Sciatic nerve (tissue), 2 donors: ENCODE measurements around the gene KRT77. TPM values are rescaled to one million over a fixed set of nuclear protein-coding genes. Genes with fewer than 3 reads are reported as not detected.
"Not testable (repeated sequence)": the region's sequence is repeated elsewhere in the genome, so short reads cannot be mapped to it uniquely, and the experiment has no call there.

Experiments used
- ATAC-seq: fragments of 200-7000 bp; cut with Tn5 transposase; one replicate; pipeline ENCODE4 v1.9.1; 2020; ENCODE audit warnings: mild to moderate bottlenecking, moderate library complexity
- DNase-seq: peaks from one replicate; pipeline ENCODE4 v3.0.0-alpha.2; 2020; ENCODE audit warnings: low spot score
- intact Hi-C: fragments of 100-400 bp; cut with DNase I; formaldehyde crosslinking; loops from one replicate; pipeline ENCODE4 v1.14.2; 2022
- total RNA-seq: library from RNA; stranded (reverse); fragmentation: NEBNext Ultra II Directional; extraction: Animal tissue kit (Norgen Biotek cat#: 25700); gene quantifications from one replicate; pipeline ENCODE4 v1.2.1, GENCODE V29; 2021
- donor health status: DM: no; HTN: no; CAD: no.
- donor health status: DM: no; HTN: no; CAD: no.

The KRT77 gene
- total RNA-seq, 1 donor from 2014 or later = not detected

DNA sequence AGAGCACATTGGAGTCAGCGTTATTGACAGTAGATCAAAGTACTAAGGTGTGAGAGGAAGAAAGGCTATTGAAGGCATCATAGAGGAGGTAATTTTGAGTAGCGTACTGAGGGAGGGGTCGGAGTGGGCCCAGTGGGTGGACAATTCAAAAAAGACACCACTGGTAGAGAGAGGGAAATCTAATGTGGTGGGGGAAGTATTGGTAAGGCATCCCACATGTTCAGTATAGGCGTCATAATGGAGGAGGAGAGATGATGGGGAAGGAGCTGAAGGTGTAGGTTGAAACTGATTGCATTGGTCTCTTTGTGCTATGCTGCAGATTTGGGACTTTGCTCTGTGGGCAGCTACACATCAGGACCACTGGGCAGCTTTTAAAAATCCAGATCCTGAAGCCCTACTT is 23.7 kb upstream of the KRT77 start:
- DNase-seq (no peak), ATAC-seq (no peak)
- intact Hi-C loops = no loop called here

DNA sequence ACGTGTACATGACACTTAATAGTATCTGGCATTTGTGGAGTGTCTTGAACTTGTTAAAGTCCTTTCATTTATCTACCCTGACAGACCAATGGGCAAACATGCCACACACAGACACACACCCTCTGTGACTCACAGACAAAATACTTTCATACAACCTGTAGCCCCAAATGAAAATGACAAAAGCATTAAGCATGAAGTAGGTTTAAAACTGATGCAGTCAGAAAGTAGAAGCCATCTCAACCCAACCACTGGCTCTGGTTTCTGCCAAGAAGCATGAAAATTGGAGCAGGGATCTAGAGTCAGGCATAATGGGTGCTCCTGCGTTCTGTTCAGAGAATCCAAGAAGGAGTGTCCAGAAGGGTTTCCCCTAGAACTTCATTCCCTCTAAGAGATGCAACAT is 23.1 kb upstream of the KRT77 start:
- intact Hi-C loops = no loop called here
- DNase-seq (no peak), ATAC-seq (no peak)

DNA sequence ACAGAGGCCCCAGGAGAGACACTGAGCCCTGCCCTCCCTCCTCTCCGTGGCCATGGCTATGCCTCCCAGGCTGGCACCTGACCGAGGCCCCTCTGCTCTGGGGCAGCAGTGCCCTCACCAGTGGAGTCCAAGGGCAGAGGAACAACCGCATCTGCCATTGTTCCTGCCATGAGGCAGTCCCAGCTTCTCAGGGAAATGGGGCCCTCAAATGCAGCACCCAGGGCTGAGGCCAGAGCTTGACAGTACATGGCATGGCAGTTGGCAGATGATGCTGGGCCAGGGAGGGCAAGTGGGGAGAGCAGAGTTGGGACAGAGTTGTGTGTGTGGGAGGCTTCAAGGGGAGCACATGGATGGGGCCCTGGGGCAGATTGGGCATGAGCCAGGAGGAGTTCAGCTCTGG is 21.1 kb upstream of the KRT77 start:
- no peak for ATAC-seq
- intact Hi-C loops = no loop called here
- no peak for DNase-seq

DNA sequence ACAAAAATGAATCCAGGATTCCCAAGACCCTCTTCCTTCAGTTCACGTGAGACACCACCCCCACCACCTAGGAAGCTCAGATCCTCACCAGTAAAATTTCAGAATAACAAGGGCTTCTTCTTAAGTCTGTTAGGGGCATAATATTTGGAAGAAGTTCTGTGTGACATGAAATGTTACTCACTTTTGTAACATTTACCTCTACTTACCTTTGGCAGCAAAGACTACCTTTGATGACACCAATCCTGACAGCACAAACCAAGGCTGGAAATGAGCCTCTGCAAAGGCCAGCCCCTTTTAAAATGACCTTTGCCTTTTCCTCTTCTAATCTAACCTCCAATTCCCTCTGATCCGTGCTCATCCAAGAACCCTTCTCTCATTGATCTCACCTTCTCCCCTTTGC is 19.4 kb upstream of the KRT77 start:
- DNase-seq (no peak), ATAC-seq (no peak)
- intact Hi-C loops = no loop called here

DNA sequence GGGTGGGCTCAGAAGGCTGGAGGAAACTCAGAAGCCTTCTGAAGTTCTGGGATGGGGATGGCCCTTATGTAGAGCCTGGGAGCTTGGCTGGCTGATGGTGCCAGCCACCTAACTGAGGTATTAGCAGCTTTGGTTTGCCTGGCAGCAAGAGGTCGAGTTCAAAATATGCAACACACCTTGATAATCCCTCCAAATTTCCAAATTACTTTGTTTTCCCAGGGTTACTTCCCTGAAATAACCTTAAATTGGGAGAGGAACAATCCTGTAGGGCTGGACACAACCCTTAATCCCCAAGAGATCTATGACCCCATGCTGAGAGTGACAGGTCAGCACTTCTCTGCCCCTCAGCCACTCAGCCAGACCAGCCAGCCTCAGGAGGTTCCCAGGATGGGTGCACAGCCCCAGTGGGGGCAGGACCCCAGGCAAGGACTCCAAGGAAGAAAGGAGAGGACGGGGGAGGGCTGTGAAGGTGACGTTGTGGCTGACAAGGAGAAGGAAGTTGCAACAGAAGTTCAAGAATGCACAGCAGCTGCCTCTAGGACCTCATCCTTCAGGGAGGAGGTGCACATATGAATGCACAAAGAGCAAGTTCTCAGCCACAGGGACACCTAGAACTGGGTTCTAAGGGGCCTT is 18.6 kb upstream of the KRT77 start:
- intact Hi-C loops = no loop called here
- ATAC-seq (no peak), DNase-seq (no peak)

DNA sequence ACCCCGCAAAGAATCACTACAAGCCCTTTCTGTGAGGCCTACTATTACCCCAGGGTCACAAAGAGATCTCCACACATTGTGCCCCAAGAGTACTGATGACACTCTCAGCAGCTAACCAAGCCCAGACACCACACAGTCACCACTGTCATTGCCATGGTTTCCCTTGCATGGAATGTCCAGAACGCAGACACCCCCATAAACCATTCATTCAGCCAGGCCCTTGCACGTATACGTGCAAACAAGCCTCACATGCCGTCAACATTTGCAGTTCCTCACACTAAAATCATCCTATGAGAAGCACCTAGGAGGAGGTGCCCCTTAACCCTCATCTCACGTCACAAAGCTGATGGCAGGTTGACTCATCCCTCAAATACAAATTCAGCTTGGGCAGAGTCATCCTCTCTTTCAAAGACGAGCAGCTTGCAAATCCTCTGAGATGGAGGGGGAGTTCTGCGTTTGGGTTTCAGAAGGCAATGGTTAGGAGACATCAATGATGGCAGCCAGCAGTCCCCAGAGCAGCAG is 17.1 kb upstream of the KRT77 start:
- no peak for ATAC-seq
- no peak for DNase-seq
- intact Hi-C loops = no loop called here

DNA sequence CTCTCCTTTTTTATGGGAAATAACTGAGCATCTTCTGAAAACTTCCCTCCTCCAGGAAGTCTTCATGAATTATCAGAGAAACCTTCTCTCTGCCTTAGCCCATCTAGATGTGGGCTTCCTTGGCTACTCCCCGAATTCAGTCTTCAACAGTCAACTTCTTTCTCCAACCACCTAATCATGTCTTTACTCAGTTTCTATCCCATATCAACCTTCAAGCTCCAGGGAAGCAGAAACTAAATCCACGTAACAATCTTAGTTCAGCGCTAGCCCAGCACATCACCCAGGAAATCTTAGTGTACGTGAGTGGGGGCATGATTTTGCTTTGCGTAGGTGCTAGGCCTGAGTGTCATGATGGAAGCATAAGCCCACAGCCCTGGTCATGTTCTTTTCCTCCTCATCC is 12.7 kb upstream of the KRT77 start:
- intact Hi-C loops = no loop called here
- ATAC-seq (no peak), DNase-seq (no peak)

DNA sequence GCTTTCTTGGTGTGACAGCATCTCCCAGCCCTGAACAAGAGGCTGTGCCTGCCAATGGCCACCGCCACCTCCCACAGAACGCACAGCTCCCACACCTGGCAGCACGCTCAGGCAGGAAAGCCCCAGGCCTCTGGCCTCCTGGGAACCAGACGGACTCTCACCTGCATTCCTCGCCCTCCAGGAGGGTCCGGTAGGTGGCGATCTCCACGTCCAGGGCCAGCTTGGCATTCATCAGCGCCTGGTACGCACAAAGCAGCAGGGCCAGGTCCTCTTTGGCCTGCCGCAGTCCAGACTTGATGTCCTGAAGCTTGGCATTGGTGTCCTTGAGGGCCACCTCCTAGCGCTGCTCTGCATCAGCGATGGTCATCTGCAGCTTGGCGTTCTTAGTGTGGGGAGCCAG is 12.1 kb upstream of the KRT77 start:
- ATAC-seq (no peak), DNase-seq (no peak)
- intact Hi-C loops = no loop called here

DNA sequence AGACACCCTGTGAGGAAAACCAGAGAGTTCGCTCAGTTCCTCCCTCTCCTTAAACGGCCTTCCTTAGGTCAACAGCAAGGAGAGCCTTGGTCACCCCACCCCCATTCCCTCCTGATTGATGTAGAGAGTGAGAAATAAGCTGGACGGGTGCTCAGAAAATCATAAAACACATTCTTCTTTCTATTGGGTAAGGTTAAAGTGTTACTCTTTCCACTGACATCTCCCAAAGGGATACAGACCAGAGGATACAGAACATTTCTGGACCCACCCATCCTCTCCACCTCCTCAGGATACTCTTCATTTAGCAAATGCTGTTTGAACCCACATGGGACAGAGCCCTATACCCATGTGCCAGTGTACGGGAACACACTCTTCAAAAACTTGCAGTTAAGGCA is 11.6 kb upstream of the KRT77 start:
- DNase-seq (no peak), ATAC-seq (no peak)
- intact Hi-C loops = no loop called here

DNA sequence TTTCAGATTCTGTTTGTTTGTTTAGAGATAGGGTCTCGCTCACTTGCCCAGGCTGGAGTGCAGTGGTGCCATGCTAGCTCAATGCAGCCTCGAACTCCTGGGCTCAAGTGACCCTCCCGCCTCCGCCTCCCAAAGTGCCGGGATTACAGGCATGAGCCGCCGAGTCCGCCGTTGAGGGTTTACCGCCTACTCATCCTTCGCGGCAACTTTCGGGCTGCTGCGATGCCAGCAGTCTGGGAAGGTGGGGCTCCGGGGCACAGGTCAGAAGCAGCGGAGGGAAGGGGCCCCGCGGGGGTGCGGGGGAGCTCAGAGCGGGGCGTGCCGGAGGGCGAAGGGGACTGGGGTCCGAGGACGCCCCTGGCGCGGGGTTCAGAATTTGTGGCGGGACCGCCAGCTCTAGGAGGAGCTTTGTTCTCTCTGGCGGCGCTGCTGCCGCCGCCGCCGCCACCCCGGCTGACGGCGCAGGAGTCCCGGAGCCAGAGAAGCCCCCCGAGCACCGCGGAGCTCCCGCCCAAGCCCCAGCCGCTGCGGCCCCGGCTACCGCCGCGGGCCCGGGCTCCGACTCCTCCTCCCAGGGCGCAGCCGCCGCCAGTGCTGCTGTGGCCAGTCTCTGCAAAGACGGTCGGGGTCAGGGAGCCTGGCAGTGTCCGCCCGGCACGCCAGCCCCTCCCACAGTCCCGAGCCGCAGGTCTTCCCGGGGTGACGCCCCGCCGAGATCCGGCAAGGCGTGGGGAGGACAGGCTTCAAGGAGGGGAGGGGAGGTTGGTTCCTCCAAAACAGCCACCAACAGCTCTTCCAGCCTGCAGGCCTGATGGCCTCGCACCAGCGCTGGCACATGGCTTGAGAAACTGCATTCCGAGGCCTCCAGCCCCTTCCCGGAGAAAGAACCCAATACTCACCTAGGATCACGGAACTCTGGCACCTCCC is 10.9 kb upstream of the KRT77 start:
- ATAC-seq (no peak), DNase-seq (no peak)
- intact Hi-C loops = no loop called here

DNA sequence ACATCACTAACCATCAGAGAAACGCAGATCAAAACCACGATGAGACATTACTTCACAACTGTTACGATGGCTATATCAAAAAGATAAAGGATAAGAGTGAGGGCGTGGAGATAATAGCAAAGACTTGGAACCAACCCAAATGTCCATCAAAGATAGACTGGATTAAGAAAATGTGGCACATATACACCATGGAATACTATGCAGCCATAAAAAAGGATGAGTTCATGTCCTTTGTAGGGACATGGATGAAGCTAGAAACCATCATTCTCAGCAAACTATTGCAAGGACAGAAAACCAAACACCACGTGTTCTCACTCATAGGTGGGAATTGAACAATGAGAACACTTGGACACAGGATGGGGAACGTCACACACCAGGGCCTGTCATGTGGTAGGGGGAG is 8.8 kb upstream of the KRT77 start:
- intact Hi-C loops, ATAC-seq, DNase-seq: not testable (repeated sequence)

DNA sequence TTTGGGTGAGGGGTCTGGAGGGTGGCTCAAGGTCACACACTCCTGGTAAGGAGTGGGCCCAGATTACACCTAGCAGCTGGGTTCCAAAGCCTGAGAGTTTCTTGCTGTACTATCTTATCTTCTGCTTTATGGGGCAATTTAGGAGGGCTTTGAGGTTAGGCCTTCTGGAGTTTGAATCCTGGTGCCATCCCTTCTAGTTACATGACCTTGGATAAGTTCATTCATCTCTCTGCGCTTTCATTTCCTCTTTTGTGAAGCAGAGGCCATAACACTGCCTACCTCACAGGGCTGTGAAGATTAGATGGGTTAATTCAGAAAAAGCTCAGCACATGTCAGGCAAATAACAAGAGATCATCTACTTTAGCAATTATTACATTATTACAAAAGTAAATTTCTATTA is 7.4 kb upstream of the KRT77 start:
- intact Hi-C loops = no loop called here
- no peak for ATAC-seq
- no peak for DNase-seq

DNA sequence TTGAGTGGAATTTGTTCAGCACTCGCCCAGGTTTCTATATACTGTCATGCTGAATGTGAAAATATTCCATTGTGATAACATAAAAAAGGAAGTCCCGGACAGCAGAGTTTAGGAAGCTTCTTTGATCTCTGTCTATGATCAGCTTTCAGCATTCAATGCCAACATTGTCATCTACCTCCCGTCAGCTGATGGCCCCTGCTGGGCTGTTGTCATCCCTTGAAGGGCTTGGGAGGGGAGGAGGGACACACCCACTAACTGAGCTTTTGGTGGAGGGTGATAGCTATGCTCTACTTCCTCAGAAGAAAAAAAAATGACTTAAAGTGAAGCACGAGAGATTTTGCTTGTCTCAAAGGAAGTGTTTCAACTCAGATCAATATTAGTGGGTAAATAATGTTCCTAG is 4.7 kb upstream of the KRT77 start:
- intact Hi-C loops = no loop called here
- ATAC-seq = no peak
- DNase-seq = no peak

DNA sequence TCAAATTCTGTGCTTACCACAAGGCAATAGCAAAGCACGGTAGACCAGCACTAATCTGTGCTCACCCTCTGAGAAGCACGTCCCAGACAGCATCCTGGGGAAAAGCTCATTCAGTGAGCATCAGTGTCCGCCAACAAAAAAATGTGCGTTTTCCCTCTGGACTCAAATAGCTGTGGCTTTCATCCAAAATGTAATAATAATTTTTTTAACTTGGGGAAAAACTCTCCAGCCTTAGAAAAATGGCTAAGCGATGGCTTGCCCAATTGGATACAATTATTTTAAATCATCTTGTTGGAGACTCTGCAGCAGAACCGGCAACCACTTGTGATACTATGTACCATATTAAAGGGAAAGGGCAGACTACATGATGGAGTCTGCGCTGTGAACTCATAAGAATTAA is 1.1 kb upstream of the KRT77 start:
- intact Hi-C loops = no loop called here
- no peak for DNase-seq
- ATAC-seq = no peak

DNA sequence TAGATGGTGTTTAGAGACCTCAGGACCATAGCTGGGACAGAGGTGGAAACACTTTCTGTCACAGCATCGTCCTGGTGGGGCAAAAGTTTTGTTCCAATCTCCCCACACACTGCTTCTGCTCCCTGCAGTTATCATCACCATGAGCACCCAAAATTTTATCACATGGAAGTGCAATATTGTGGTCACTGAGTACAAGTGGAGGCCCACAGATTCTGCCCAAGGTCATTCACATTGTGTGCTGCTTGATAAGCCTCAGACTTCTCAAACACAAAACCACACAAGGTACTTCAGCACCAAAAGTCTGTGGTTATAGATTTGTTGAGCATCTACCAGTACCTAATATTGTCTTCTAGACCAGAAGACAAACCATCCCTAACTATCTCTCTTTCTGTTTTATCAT is 554 bp upstream of the KRT77 start:
- intact Hi-C loops = no loop called here
- ATAC-seq (no peak), DNase-seq (no peak)

DNA sequence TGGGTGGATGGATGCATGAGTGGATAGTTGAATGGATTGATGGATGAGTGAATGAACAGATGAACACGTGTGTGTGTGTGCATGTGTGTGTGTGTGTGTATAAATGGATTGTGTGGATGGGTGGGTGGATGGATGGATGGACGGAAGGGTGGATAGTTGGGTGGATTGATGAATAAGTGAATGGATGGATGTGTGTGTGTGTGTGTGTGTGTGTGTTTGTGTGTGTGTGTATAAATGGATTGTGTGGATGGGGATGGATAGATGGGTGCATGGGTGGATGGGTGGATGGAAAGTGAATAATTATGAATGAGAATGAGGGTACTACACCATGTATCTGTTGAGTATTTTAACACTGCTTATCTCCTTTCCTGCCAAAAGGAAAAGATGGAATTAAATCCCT is 986 bp downstream of the KRT77 start:
- intact Hi-C loops = no loop called here
- no peak for ATAC-seq
- DNase-seq = no peak

DNA sequence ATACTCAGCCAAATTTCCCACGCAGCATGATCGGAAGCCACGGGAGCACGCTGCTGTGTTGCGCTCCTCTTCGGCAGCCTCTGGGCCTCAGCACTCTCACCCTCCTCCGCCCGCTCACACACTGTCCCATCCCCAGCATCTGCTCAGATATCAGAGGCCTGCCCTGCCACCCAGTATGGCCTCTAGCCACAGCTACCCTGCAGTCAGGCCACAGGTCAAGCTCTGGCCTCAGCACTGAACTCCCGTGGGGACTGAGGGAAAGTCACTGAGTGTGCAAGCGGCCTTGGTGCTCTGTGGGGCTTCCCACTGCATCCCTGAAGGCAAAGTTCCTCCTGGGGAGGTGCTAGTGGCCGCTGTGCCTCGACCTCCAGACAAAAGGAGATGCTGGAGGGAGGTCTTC is 2.0 kb downstream of the KRT77 start:
- intact Hi-C loops = no loop called here
- ATAC-seq (no peak), DNase-seq (no peak)

DNA sequence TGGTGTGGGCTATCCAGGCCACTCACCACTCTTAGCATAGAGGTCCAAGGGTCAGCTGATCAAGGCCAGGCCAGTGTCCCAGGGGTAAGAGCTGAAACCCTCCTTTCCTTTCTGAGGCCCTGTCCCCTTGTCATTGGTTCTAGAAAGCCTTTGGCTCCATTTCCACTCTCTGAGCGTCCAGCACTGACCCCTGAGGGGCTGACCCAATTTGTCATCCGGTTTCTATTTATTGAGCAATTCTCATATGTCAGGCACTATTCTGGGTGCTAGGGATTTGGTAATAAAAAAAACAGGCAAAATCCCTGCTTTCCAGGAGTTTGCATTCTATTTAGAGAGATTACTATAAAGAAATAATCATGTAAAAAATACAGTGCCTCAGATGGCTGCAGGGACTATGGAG is 3.4 kb downstream of the KRT77 start:
- no peak for DNase-seq
- intact Hi-C loops = no loop called here
- no peak for ATAC-seq

DNA sequence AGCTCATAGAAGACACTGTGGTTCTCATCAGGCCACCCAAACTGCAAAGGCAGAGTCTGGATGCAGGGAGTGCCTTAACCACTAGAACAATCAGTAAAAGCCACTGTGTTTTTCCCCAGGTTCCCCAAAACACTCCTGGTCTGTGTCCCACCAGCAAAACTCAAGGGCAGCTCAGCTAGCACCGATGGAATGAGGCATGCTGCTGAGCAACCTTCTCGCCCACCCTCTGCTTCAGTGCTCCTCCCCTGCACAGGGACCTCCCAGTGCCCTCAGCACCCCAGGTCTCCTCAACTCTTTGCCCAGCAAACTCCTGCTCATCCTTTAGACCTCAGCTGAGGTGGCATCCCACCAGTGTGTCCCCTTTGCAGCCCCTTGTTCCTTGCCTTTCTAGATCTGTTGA is 4.0 kb downstream of the KRT77 start:
- ATAC-seq = no peak
- no peak for DNase-seq
- intact Hi-C loops = no loop called here

DNA sequence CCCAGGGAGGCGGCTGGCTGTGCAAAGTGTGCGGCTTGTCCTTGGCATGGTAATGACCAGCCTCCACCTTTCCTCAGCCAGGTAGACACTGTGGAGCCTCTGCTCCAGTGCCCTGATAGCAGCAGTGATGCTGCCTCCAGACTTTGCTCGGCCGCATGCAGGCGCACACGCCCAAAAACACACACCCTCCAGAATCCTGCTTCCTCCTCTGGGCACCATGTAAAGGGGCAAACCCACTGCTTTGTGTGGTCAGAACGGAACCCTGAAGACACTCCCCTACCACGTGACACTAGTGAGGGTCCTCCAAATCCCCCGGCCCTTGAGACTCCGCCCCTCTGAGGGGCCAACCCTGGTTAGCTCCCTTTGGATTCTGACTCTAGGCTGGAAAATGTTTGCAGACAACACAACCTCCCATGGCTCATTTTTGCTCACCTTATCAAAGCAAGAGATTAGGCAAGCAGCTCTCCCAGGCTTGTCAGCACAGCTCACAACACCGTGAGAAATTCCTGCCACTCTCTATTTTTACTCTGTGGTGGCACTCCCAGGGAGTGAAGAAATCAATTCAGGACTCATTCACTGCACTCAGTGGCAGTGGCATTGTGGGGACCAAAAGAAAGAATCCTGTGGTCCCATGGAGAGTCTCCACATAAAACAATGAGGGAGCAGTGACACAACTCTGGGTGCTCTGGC is 4.5 kb downstream of the KRT77 start:
- no peak for ATAC-seq
- intact Hi-C loops = no loop called here

More for the DNA sequence above, 4.5 kb downstream of the KRT77 start:
- DNase-seq = no peak
